ENCODE results near the gene PCDHB3.
"Not testable (repeated sequence)": the region's sequence is repeated elsewhere in the genome, so short reads cannot be mapped to it uniquely, and the experiment has no call there.

Gene PCDHB3

GRCh38 chr5:141137346-141137745 is 37.1 kb downstream of the PCDHB3 start:
- DNase-seq: not testable (repeated sequence)

DNA sequence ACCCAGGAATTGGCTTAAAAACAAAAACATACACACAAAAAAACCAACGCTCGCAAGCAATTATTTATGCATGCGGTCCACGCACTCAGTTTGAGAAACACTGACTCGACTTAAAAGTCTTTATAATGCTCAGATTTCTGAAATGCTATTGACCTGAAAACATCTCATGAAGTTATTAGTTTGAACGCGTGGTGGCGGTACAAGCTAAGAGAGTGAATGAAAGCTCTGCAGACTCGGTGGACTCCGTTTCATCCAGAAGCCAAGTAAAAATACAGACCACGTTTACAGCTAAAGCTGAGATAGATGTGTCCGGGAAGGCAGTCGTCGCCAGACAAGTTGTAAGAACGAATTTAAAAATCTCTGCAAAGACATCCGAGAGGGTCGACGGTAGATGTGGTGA is 49.5 kb downstream of the PCDHB3 start, which contains the start of gene PCDHB6:
Gene PCDHB6 (plus strand): TSS at position 246 of the 400 bp plus-strand sequence. CDS start 201 bp downstream, outside the sequence.
- DNase-seq: no peak

DNA sequence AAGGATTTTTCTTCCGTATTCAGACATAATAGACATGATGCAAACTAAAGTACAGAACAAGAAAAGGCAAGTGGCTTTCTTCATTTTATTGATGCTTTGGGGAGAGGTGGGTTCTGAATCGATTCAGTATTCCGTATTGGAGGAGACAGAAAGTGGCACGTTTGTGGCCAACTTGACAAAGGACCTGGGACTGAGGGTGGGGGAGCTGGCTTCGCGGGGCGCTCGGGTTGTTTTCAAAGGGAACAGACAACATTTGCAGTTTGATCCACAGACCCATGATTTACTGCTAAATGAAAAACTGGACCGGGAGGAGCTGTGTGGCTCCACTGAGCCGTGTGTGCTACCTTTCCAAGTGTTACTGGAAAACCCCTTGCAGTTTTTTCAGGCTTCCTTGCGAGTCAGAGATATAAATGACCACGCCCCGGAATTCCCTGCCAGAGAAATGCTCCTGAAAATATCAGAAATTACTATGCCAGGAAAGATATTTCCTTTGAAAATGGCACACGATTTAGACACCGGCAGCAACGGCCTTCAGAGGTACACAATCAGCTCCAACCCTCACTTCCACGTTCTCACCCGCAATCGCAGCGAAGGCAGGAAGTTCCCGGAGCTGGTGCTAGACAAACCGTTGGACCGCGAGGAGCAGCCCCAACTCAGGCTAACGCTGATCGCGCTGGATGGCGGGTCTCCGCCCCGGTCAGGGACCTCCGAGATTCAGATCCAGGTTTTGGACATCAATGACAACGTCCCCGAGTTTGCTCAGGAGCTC is 50.1 kb downstream of the PCDHB3 start:
- DNase-seq: no peak

DNA sequence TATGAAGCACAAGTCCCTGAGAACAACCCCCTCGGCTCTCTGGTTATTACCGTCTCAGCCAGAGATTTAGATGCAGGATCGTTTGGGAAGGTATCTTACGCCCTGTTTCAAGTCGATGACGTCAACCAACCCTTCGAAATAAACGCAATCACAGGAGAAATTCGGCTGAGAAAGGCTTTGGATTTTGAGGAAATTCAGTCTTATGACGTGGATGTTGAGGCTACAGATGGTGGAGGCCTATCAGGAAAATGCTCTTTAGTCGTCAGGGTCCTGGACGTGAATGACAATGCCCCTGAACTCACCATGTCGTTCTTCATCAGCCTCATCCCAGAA is 50.7 kb downstream of the PCDHB3 start:
- DNase-seq: no peak

GRCh38 chr5:141151632-141152031 is 51.4 kb downstream of the PCDHB3 start:
- DNase-seq: not testable (repeated sequence)

- not testable (repeated sequence) for DNase-seq
Observed at GRCh38 chr5:141152096-141152495, 51.8 kb downstream of the PCDHB3 start.

Measured in activated CD8-positive, alpha-beta memory T cell treated with anti-CD3 and anti-CD28 coated beads, Interleukin-2, amount 50 U/mL, for 48 hours (primary cell).